EH (cell line): ENCODE measurements around the gene TNNT2.

Experiments
- DNase-seq: peaks from one replicate; pipeline ENCODE4 v3.0.0-alpha.2; 2015; ENCODE audit warnings: low read depth

TNNT2 gene

GRCh38 chr1:201313086-201313485 is 64.4 kb downstream of the TNNT2 start:
- DNase-seq = no peak

- no peak for DNase-seq
These were observed 65.2 kb downstream of the TNNT2 start for GRCh38 chr1:201312298-201312697.

- no peak for DNase-seq
These were observed 66.0 kb downstream of the TNNT2 start for GRCh38 chr1:201311356-201312011.

- DNase-seq = peak; percentile 62
These were observed 66.5 kb downstream of the TNNT2 start for GRCh38 chr1:201310986-201311355.

GRCh38 chr1:201310251-201310985 is 67.1 kb downstream of the TNNT2 start:
- DNase-seq = no peak

GRCh38 chr1:201309416-201309815 is 68.1 kb downstream of the TNNT2 start:
- DNase-seq = peak; percentile 78
